ENCODE measurements around the gene MSMB.
A peak's percentile ranks its signal among the peaks of the same experiment; 100 is the strongest.

- TF ChIP-seq CTCF (IDR thresholded peaks at IDR 0.05) = peak in 3 of 4 experiments; percentile 39 to 69 (median 56)
- peak; percentile 37 for TF ChIP-seq POLR2AphosphoS5 (IDR thresholded peaks at IDR 0.05)
- no peak for TF ChIP-seq POLR2A (IDR thresholded peaks at IDR 0.05)
Measured at GRCh38 chr10:46028584-46029460, 17.2 kb downstream of the MSMB start.
